ENCODE measurements around the gene SMAD6. TPM values are rescaled to one million over a fixed set of nuclear protein-coding genes. Genes with fewer than 3 reads are reported as not detected.

Gene SMAD6
- total RNA-seq, 3 donors from 2014 or later (not counting 1 experiment from before 2014, with no cell fraction given): 0.07 to 0.38 (median 0.09) TPM

DNA sequence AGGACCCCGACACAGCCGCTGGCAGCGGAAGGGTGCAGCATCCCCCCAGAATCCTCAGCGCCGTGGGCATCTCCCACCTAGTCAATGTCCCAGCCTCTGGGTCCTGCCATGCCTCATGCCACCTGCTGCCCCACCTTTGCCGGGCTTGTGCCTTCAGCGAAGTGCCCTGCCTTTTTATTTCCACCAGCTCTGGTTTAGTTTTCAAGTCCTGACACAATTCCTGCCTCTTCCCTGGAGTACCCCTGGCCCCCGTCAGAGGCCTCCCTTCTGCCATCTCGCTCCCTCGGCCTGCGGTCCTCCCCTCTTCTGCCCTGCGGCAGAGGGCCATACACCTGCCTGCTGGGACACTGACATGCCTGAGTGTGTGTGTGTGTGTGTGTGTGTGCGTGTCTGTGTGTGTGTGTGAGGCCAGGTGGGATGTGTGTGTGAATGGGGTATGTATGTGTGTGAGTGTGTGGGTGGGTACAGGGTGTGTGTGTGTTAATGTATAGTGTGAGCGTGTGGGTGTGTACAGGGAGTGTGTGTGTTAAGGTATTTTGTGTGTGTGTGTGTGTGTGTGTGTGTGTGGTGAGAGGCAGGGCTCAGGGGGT is 129.9 kb downstream of the SMAD6 start:
- Histone ChIP-seq H3K36me3 (ENCODE audit: control insufficient read depth, insufficient read depth, low read length) (no peaks in the 10 kb centered on the region), H3K4me1 (ENCODE audit: control insufficient read depth, insufficient read depth, low read length) (peaks cover 10% of the 10 kb centered on the region), H3K27me3 (ENCODE audit: control insufficient read depth, insufficient read depth, low read length) (no peaks in the 10 kb centered on the region), H3K9me3 (ENCODE audit: control insufficient read depth, insufficient read depth, low read length) (no peaks in the 10 kb centered on the region), H3K27ac (ENCODE audit: low read length) (no peak overlapping the region), H3K4me3 (ENCODE audit: low read length) (no peak overlapping the region)
- DNase-seq (no peak), ATAC-seq (peak in 1 of 3 donors; percentile 32)
- Mint-ChIP-seq H3K36me3 (no peaks in the 10 kb centered on the region), H3K4me3 (no peak overlapping the region), H3K27ac (no peak overlapping the region), H3K9me3 (no peaks in the 10 kb centered on the region), H3K27me3 (ENCODE audit: low read depth in 2 of 2) (peaks cover 0 to 10% of the 10 kb centered on the region in 2 donors), H3K4me1 (no peaks in the 10 kb centered on the region)
- 94% methylated on average over 13 of the region's 14 CpGs for WGBS (ENCODE audit: insufficient coverage)
- intact Hi-C loops (cut with micrococcal nuclease): no loop called here
- TF ChIP-seq, protein P1, sequence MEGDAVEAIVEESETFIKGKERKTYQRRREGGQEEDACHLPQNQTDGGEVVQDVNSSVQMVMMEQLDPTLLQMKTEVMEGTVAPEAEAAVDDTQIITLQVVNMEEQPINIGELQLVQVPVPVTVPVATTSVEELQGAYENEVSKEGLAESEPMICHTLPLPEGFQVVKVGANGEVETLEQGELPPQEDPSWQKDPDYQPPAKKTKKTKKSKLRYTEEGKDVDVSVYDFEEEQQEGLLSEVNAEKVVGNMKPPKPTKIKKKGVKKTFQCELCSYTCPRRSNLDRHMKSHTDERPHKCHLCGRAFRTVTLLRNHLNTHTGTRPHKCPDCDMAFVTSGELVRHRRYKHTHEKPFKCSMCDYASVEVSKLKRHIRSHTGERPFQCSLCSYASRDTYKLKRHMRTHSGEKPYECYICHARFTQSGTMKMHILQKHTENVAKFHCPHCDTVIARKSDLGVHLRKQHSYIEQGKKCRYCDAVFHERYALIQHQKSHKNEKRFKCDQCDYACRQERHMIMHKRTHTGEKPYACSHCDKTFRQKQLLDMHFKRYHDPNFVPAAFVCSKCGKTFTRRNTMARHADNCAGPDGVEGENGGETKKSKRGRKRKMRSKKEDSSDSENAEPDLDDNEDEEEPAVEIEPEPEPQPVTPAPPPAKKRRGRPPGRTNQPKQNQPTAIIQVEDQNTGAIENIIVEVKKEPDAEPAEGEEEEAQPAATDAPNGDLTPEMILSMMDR (IDR thresholded peaks at IDR 0.05): no peak

Other genes starting within 250 kb of the SMAD6 start
- 10 to 100 TPM; 17.2 to 25.2 (median 24.3) TPM for gene SNAPC5, start 204.5 kb upstream of the SMAD6 start, total RNA-seq
- gene RPL4, start 197.4 kb upstream of the SMAD6 start, total RNA-seq: 1,000 to 10,000 TPM; 1,109 to 1,293 (median 1,293) TPM
- 1 to 10 TPM; 8.7 to 9.9 (median 9.7) TPM for gene ZWILCH, start 196.9 kb upstream of the SMAD6 start, total RNA-seq
- not detected for gene LCTL, start 136.2 kb upstream of the SMAD6 start, total RNA-seq

Measured in natural killer cell (primary cell).